OCI-LY3 (cell line): ENCODE measurements around the gene GPR162.

ENCODE experiments used
- H2AFZ ChIP-seq: fragments of 200-600, 300-600 bp; shearing (Covaris generic); 2 replicates; pipeline ENCODE4 v1.6.0; 2014; ENCODE audit warnings: antibody characterized with exemption, low read depth, low read length
- H3K27ac ChIP-seq: fragments of 200-600, 300-600 bp; sonication (generic); 2 replicates; pipeline ENCODE4 v1.5.1; 2014; ENCODE audit warnings: mild to moderate bottlenecking, low read length, moderate library complexity, mixed read lengths
- H3K27me3 ChIP-seq: fragments of 200-600, 300-600 bp; sonication (generic); 2 replicates; pipeline ENCODE4 v1.6.1; 2014; ENCODE audit warnings: low read depth, low read length, mixed read lengths
- H3K36me3 ChIP-seq: fragments of 200-600, 300-600 bp; sonication (generic); replicated peaks from 2 replicates; pipeline ENCODE3; 2014; ENCODE audit warnings: low read depth, low read length, mixed read lengths
- H3K4me1 ChIP-seq: fragments of 300-600, 200-600 bp; sonication (generic); 2 replicates; pipeline ENCODE4 v1.6.1; 2014; ENCODE audit warnings: low read length, mixed read lengths
- H3K4me2 ChIP-seq: fragments of 200-600, 300-600 bp; sonication (generic); 2 replicates; pipeline ENCODE4 v1.6.1; 2014; ENCODE audit warnings: low read length, mixed read lengths
- H3K4me3 ChIP-seq: fragments of 300-600, 200-600 bp; sonication (generic); 2 replicates; pipeline ENCODE4 v1.5.1; 2014; ENCODE audit warnings: antibody characterized with exemption, mild to moderate bottlenecking, low read length, moderate library complexity
- H3K79me2 ChIP-seq: fragments of 300-600, 200-600 bp; shearing (Covaris generic); 2 replicates; pipeline ENCODE4 v1.6.1; 2014; ENCODE audit warnings: mild to moderate bottlenecking, low read length, mixed read lengths
- H3K9ac ChIP-seq: fragments of 300-600, 200-600 bp; shearing (Covaris generic); 2 replicates; pipeline ENCODE4 v1.6.0; 2014; ENCODE audit warnings: mild to moderate bottlenecking, low read length, moderate library complexity
- H3K9me3 ChIP-seq: fragments of 200-600, 300-600 bp; shearing (Covaris generic); 2 replicates; pipeline ENCODE4 v1.6.1; 2014; ENCODE audit warnings: low read length, mixed read lengths; ENCODE audit not compliant: insufficient read depth
- H4K20me1 ChIP-seq: fragments of 200-600, 300-600 bp; sonication (generic); 2 replicates; pipeline ENCODE4 v1.6.1; 2016; ENCODE audit warnings: low read length, mixed read lengths; ENCODE audit not compliant: insufficient read depth
- EZH2phosphoT487 ChIP-seq: fragments of 200-600 bp; shearing (Covaris generic); IDR thresholded peaks from 2 replicates; pipeline ENCODE4 v1.6.1; 2018; ENCODE audit warnings: antibody characterized with exemption, mixed run types, low read depth
- TF ChIP-seq, protein P1 (sequence below): fragments of 200-600, 300-600 bp; sonication (generic); IDR thresholded peaks from 2 replicates; pipeline ENCODE4 v1.5.1; 2014; ENCODE audit warnings: antibody characterized with exemption, low read length, low read depth

Gene GPR162

DNA sequence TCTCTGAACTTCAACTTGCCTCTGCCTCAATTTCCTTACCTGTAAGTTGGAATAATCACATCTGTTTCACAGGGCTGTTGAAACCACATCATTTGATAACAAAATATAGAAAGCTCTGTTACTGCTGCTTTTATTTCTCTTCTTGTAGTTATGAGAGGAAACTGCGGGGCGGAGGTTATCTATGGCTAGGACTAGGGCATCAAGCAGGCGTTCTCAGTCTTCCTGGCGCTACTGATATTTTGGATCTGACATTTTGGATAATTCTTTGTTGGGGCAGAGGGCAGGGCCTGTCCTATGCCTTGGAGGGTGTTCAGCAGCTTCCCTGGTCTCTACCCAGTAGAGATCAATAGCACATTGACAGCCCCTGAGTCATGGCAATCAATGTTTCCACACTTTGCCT, 10.5 kb downstream of the GPR162 start:
- Histone ChIP-seq H3K9ac (no peak overlapping the region), H3K9me3 (no peaks in the 10 kb centered on the region), H3K79me2 (no peaks in the 10 kb centered on the region), H3K4me1 (peaks cover 16% of the 10 kb centered on the region), H3K27me3 (peaks cover 9% of the 10 kb centered on the region; the same call in 1 of the 2 replicates), H3K27ac (no peak overlapping the region), H4K20me1 (no peaks in the 10 kb centered on the region), H3K4me3 (no peak overlapping the region), H2AFZ (no peak overlapping the region), H3K4me2 (no peak overlapping the region), H3K36me3 (peaks cover 2% of the 10 kb centered on the region)
- TF ChIP-seq, protein P1, sequence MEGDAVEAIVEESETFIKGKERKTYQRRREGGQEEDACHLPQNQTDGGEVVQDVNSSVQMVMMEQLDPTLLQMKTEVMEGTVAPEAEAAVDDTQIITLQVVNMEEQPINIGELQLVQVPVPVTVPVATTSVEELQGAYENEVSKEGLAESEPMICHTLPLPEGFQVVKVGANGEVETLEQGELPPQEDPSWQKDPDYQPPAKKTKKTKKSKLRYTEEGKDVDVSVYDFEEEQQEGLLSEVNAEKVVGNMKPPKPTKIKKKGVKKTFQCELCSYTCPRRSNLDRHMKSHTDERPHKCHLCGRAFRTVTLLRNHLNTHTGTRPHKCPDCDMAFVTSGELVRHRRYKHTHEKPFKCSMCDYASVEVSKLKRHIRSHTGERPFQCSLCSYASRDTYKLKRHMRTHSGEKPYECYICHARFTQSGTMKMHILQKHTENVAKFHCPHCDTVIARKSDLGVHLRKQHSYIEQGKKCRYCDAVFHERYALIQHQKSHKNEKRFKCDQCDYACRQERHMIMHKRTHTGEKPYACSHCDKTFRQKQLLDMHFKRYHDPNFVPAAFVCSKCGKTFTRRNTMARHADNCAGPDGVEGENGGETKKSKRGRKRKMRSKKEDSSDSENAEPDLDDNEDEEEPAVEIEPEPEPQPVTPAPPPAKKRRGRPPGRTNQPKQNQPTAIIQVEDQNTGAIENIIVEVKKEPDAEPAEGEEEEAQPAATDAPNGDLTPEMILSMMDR, result no peak
- no peak for TF ChIP-seq EZH2phosphoT487

DNA sequence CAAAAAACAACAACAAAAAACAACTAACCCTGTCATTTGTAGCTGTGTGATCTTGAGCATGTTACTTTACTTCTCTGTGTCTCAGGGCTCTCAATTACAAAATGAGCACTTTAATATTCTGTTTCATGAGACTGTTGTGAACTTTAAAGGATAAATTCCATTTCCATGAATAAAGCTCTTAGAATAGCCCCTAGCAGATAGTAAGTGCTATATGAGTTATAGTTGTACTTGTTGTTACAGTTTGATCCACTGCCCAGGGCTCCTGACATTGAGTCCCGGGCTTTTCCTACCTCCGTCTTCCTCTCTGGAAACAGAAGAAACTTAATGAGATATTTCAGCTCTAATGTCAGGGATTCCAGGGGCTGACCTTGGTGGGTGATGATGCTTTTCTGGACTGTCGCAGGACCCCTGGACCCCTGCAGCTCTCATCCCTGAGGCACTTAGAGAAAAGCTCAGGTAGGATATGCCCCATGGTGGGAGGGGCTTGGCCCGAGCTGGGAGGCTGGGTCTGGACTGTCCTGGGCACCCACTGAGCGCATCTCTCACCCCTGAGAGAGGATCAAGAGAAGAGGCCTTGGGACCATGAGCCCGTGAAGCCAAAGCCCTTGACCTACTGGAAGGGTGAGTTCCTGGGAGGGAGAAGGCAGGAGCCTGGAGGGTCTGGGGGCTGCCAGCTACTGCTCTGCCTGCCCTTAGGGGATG, 11.7 kb downstream of the GPR162 start:
- Histone ChIP-seq H2AFZ (no peak overlapping the region), H3K4me1 (peaks cover 14% of the 10 kb centered on the region), H3K9me3 (no peaks in the 10 kb centered on the region), H3K79me2 (no peaks in the 10 kb centered on the region), H3K27ac (no peak overlapping the region), H3K36me3 (peaks cover 2% of the 10 kb centered on the region), H3K4me3 (no peak overlapping the region), H4K20me1 (no peaks in the 10 kb centered on the region), H3K4me2 (no peak overlapping the region), H3K9ac (no peak overlapping the region), H3K27me3 (peaks cover 9% of the 10 kb centered on the region; the same call in 1 of the 2 replicates)
- TF ChIP-seq, protein P1, result no peak
- no peak for TF ChIP-seq EZH2phosphoT487

DNA sequence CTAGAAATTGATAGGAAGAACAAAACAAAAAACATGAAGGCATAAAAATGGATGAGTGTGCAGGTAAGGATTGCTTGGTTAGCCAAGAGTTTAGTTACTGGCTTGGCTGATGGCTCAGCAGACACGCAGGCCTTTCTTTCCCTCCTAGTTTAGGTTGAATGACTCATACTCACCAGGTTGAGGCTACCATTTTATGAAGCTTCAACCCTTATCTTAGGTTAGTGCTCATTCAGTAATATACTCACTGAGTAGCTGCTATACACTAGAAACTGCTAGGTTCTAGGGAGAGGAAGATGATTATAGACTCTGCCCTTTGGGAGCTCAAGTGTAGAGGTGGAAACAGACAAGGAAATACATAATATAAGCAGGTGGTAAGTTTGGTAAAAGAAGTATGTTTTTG, 12.6 kb downstream of the GPR162 start:
- H3K27ac ChIP-seq, result no peak overlapping the region
- no peak overlapping the region for H3K9ac ChIP-seq
- H3K4me1 ChIP-seq, result peaks cover 24% of the 10 kb centered on the region
- no peak overlapping the region for H3K4me2 ChIP-seq
- TF ChIP-seq, protein P1, result no peak
- no peak for TF ChIP-seq EZH2phosphoT487
- H2AFZ ChIP-seq, result no peak overlapping the region
- H4K20me1 ChIP-seq, result no peaks in the 10 kb centered on the region
- H3K27me3 ChIP-seq, result peaks cover 9% of the 10 kb centered on the region; the same call in 1 of the 2 replicates
- no peaks in the 10 kb centered on the region for H3K79me2 ChIP-seq
- no peak overlapping the region for H3K4me3 ChIP-seq
- no peaks in the 10 kb centered on the region for H3K9me3 ChIP-seq
- peaks cover 2% of the 10 kb centered on the region for H3K36me3 ChIP-seq

DNA sequence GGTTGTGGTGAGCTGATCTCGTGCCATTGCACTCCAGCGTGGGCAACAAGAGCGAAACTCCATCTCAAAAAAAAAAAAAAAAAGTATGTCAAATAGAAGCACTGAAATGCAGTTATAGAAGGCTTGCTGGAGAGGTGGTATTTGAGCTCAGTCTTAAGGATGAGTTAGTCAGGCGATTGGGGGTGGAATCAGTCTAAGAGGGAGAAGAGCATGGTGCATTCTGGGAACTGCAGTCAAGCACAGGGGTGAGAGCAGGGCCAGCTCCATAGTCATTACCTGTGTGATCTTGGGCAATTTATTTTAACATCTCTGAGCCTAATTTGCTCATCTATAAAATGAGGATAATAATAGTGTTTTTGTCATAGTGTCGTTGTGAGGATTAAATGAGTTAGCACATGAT, 13.3 kb downstream of the GPR162 start:
- peaks cover 28% of the 10 kb centered on the region for H3K4me1 ChIP-seq

More for the DNA sequence above, 13.3 kb downstream of the GPR162 start:
- no peaks in the 10 kb centered on the region for H3K79me2 ChIP-seq
- no peak overlapping the region for H3K27ac ChIP-seq
- peaks cover 8% of the 10 kb centered on the region; the same call in 1 of the 2 replicates for H3K27me3 ChIP-seq
- TF ChIP-seq, protein P1, result no peak
- TF ChIP-seq EZH2phosphoT487, result no peak
- H3K4me2 ChIP-seq, result no peak overlapping the region
- H4K20me1 ChIP-seq, result no peaks in the 10 kb centered on the region
- H2AFZ ChIP-seq, result no peak overlapping the region
- H3K36me3 ChIP-seq, result peaks cover 2% of the 10 kb centered on the region
- no peaks in the 10 kb centered on the region for H3K9me3 ChIP-seq
- H3K4me3 ChIP-seq, result no peak overlapping the region
- no peak overlapping the region for H3K9ac ChIP-seq
